ENCODE results near the gene SERTAD1. TPM values are rescaled to one million over a fixed set of nuclear protein-coding genes. Genes with fewer than 3 reads are reported as not detected.
"Not testable (repeated sequence)": the region's sequence is repeated elsewhere in the genome, so short reads cannot be mapped to it uniquely, and the experiment has no call there.

The SERTAD1 gene
- total and polyA plus RNA-seq, 12 donors: 6.3 to 35.8 (median 9.4) TPM

GRCh38 chr19:40431698-40432097 lies 5.9 kb upstream of the SERTAD1 start:
- ATAC-seq: no peak
- Histone ChIP-seq H3K9me3 (no peaks in the 10 kb centered on the region), H3K4me3 (no peak overlapping the region), H3K27me3 (no peaks in the 10 kb centered on the region), H3K4me1 (peaks cover 0 to 30% (median 27%) of the 10 kb centered on the region in 9 donors), H3K36me3 (no peaks in the 10 kb centered on the region), H3K27ac (peak overlapping the region in 6 of 10 donors; percentile 86 to 98 (median 96))
- WGBS, 2 donors: 89 to 97% methylated on average over 3 of the region's 3 CpGs
- TF ChIP-seq CTCF (IDR thresholded peaks at IDR 0.05): no peak
- no peak for DNase-seq
- intact Hi-C loops (cut with DNase I): no loop called here

GRCh38 chr19:40430242-40430641 lies 4.5 kb upstream of the SERTAD1 start:
- H3K9me3 ChIP-seq; intact Hi-C loops (cut with DNase I); ATAC-seq: not testable (repeated sequence)

GRCh38 chr19:40428197-40428596 lies 2.4 kb upstream of the SERTAD1 start:
- H3K27me3 ChIP-seq, H3K36me3 ChIP-seq, ATAC-seq, H3K27ac ChIP-seq, H3K9me3 ChIP-seq, DNase-seq, H3K4me3 ChIP-seq: not testable (repeated sequence)
- H3K4me1 ChIP-seq: peaks cover 0 to 40% (median 32%) of the 10 kb centered on the region in 9 donors
- intact Hi-C loops (cut with DNase I): loop anchor here in 1 of 10 donors (10.0 kb wide), 1 partner anchor 83 kb away; the partner anchor contains the start of genes C19orf47 and PLD3
- WGBS, 2 donors: 94 to 96% methylated on average over 7 of the region's 7 CpGs

More at GRCh38 chr19:40430242-40430641, 4.5 kb upstream of the SERTAD1 start:
- H3K36me3 ChIP-seq, H3K27me3 ChIP-seq, H3K4me3 ChIP-seq, DNase-seq, H3K27ac ChIP-seq: not testable (repeated sequence)
- 95 to 97% methylated on average over 10 of the region's 10 CpGs for WGBS, 2 donors
- peaks cover 0 to 35% (median 27%) of the 10 kb centered on the region in 9 donors for H3K4me1 ChIP-seq

GRCh38 chr19:40424637-40425449 lies 949 bp downstream of the SERTAD1 start:
- DNase-seq (no peak), ATAC-seq (peak in 3 of 8 donors; percentile 3 to 9 (median 4))
- peak in 1 of 9 donors; percentile 76 for TF ChIP-seq CTCF (IDR thresholded peaks at IDR 0.05)
- intact Hi-C loops (cut with DNase I): loop anchor here in 4 of 10 donors (1.0 to 10.0 kb wide), 7 partner anchors 8 to 177 kb away; partner anchors contain the start of genes C19orf47 (in 3 of the 4), PLD3 (in 3 of the 4), LTBP4 (in 1 of the 4) and SERTAD3 (in 1 of the 4)
- Histone ChIP-seq H3K27me3 (no peaks in the 10 kb centered on the region), H3K4me1 (peaks cover 5 to 55% (median 43%) of the 10 kb centered on the region in 9 donors), H3K36me3 (peaks cover 0 to 21% (median 12%) of the 10 kb centered on the region in 9 donors), H3K9me3 (no peaks in the 10 kb centered on the region), H3K27ac (peak overlapping the region; percentile 93 to 100 (median 98)), H3K4me3 (peak overlapping the region; percentile 66 to 91 (median 82))
- WGBS, 2 donors: 1% methylated on average over 27 to 28 of the region's 28 CpGs

GRCh38 chr19:40423938-40424337 lies 1.9 kb downstream of the SERTAD1 start:
- peak overlapping the region in 9 of 10 donors; percentile 66 to 91 (median 84) for H3K4me3 ChIP-seq
- TF ChIP-seq CTCF (IDR thresholded peaks at IDR 0.05): no peak
- H3K36me3 ChIP-seq: peaks cover 0 to 21% (median 12%) of the 10 kb centered on the region in 9 donors
- intact Hi-C loops (cut with DNase I): loop anchor here in 4 of 10 donors (1.0 to 10.0 kb wide), 5 partner anchors 19 to 178 kb away; partner anchors contain the start of genes C19orf47 (in 3 of the 4), PLD3 (in 3 of the 4) and LTBP4 (in 1 of the 4)
- H3K4me1 ChIP-seq: peaks cover 5 to 55% (median 43%) of the 10 kb centered on the region in 9 donors
- H3K27me3 ChIP-seq: no peaks in the 10 kb centered on the region
- DNase-seq (no peak), ATAC-seq (no peak)
- H3K9me3 ChIP-seq: no peaks in the 10 kb centered on the region
- WGBS, 2 donors: 92 to 93% methylated on average over 6 of the region's 6 CpGs
- peak overlapping the region in 8 of 10 donors; percentile 95 to 100 (median 98) for H3K27ac ChIP-seq
